Measurements from ENCODE around the gene SMIM1. TPM values are rescaled to one million over a fixed set of nuclear protein-coding genes. Genes with fewer than 3 reads are reported as not detected.
"Not testable (repeated sequence)": the region's sequence is repeated elsewhere in the genome, so short reads cannot be mapped to it uniquely, and the experiment has no call there.

Gene SMIM1
- total RNA-seq, 6 donors from 2014 or later, result 2.8 to 20.8 (median 13.5) TPM

GRCh38 chr1:3747522-3747848, 25.1 kb upstream of the SMIM1 start:
- WGBS, 2 donors, result 39 to 41% methylated on average over 6 of the region's 6 CpGs
- DNase-seq (no peak), ATAC-seq (ENCODE audit: low FRiP score in 2 of 2) (no peak)
- peak overlapping the region in 3 of 4 donors; percentile 68 to 82 (median 78) for H3K27ac ChIP-seq
- no peaks in the 10 kb centered on the region for H3K9me3 ChIP-seq
- H3K36me3 ChIP-seq, result peaks cover 0 to 7% (median 3%) of the 10 kb centered on the region in 4 donors
- peaks cover 11 to 34% (median 20%) of the 10 kb centered on the region in 4 donors for H3K4me1 ChIP-seq
- H3K4me3 ChIP-seq, result peak overlapping the region; percentile 63 to 90 (median 75)
- TF ChIP-seq POLR2AphosphoS5 (IDR thresholded peaks at IDR 0.05) (no peak), EP300 (IDR thresholded peaks at IDR 0.05) (no peak), POLR2A (IDR thresholded peaks at IDR 0.05) (no peak), CTCF (IDR thresholded peaks at IDR 0.05) (no peak)
- H3K27me3 ChIP-seq, result no peaks in the 10 kb centered on the region

- H3K4me1 ChIP-seq, result peaks cover 11 to 34% (median 20%) of the 10 kb centered on the region in 4 donors
- TF ChIP-seq EP300 (IDR thresholded peaks at IDR 0.05) (no peak), POLR2AphosphoS5 (IDR thresholded peaks at IDR 0.05) (no peak), POLR2A (IDR thresholded peaks at IDR 0.05) (no peak), CTCF (IDR thresholded peaks at IDR 0.05) (no peak)
- peaks cover 0 to 3% (median 0%) of the 10 kb centered on the region in 4 donors for H3K36me3 ChIP-seq
- H3K27ac ChIP-seq, result no peak overlapping the region
- H3K27me3 ChIP-seq, result no peaks in the 10 kb centered on the region
- no peak for DNase-seq
- ATAC-seq (ENCODE audit: low FRiP score in 2 of 2), result no peak
- H3K9me3 ChIP-seq, result no peaks in the 10 kb centered on the region
- 84 to 89% methylated on average over 11 to 13 of the region's 13 CpGs for WGBS, 2 donors
- H3K4me3 ChIP-seq, result peak overlapping the region in 3 of 4 donors; percentile 63 to 90 (median 65)
Observed at GRCh38 chr1:3747903-3748302, 24.6 kb upstream of the SMIM1 start.

GRCh38 chr1:3748316-3748900, 24.1 kb upstream of the SMIM1 start:
- not testable (repeated sequence) for H3K4me3 ChIP-seq; H3K27ac ChIP-seq; H3K27me3 ChIP-seq; DNase-seq; ATAC-seq (ENCODE audit: low FRiP score in 2 of 2); H3K9me3 ChIP-seq; H3K36me3 ChIP-seq
- H3K4me1 ChIP-seq, result peaks cover 11 to 34% (median 20%) of the 10 kb centered on the region in 4 donors
- WGBS, 2 donors, result 78 to 83% methylated on average over 15 of the region's 15 CpGs

GRCh38 chr1:3749512-3749911, 23.0 kb upstream of the SMIM1 start:
- no peak overlapping the region for H3K4me3 ChIP-seq
- no peak overlapping the region for H3K27ac ChIP-seq
- no peaks in the 10 kb centered on the region for H3K36me3 ChIP-seq
- TF ChIP-seq EP300 (IDR thresholded peaks at IDR 0.05) (no peak), CTCF (IDR thresholded peaks at IDR 0.05) (no peak), POLR2AphosphoS5 (IDR thresholded peaks at IDR 0.05) (no peak), POLR2A (IDR thresholded peaks at IDR 0.05) (no peak)
- ATAC-seq (ENCODE audit: low FRiP score in 2 of 2) (no peak), DNase-seq (no peak)
- H3K9me3 ChIP-seq, result no peaks in the 10 kb centered on the region
- H3K27me3 ChIP-seq, result no peaks in the 10 kb centered on the region
- H3K4me1 ChIP-seq, result peaks cover 11 to 34% (median 20%) of the 10 kb centered on the region in 4 donors
- 66 to 71% methylated on average over 5 of the region's 5 CpGs for WGBS, 2 donors

GRCh38 chr1:3750741-3751140, 21.8 kb upstream of the SMIM1 start:
- 57 to 66% methylated on average over 6 of the region's 6 CpGs for WGBS, 2 donors
- DNase-seq (no peak), ATAC-seq (ENCODE audit: low FRiP score in 2 of 2) (no peak)
- no peak overlapping the region for H3K27ac ChIP-seq
- no peaks in the 10 kb centered on the region for H3K9me3 ChIP-seq
- H3K27me3 ChIP-seq, result no peaks in the 10 kb centered on the region
- H3K4me1 ChIP-seq, result peaks cover 11 to 22% (median 19%) of the 10 kb centered on the region in 4 donors
- no peaks in the 10 kb centered on the region for H3K36me3 ChIP-seq
- H3K4me3 ChIP-seq, result no peak overlapping the region
- TF ChIP-seq POLR2A (IDR thresholded peaks at IDR 0.05) (no peak), EP300 (IDR thresholded peaks at IDR 0.05) (no peak), POLR2AphosphoS5 (IDR thresholded peaks at IDR 0.05) (no peak), CTCF (IDR thresholded peaks at IDR 0.05) (no peak)
